Measurements from ENCODE around the gene OXNAD1. TPM values are rescaled to one million over a fixed set of nuclear protein-coding genes. Genes with fewer than 3 reads are reported as not detected.

The OXNAD1 gene
- total RNA-seq, 1 experiment from 2014 or later: 6.6 TPM

- H3K4me1 ChIP-seq (ENCODE audit: control insufficient read depth, insufficient read depth, low read length): no peaks in the 10 kb centered on the region
- no peak overlapping the region for H3K4me3 ChIP-seq (ENCODE audit: low read depth in 2 of 2, low read length in 2 of 2)
- TF ChIP-seq SIN3A (IDR thresholded peaks at IDR 0.05; ENCODE audit: borderline replicate concordance, insufficient read depth, low read depth, low read length) (no peak), CTCF (IDR thresholded peaks at IDR 0.05) (no peak), POLR2AphosphoS5 (IDR thresholded peaks at IDR 0.05; ENCODE audit: low read depth, low read length) (no peak), REST (IDR thresholded peaks at IDR 0.05; ENCODE audit: insufficient read depth in 1 of 2, low read depth in 2 of 2, low read length in 1 of 2) (no peak), TCF7L2 (IDR thresholded peaks at IDR 0.05; ENCODE audit: low read depth, low read length) (no peak)
- H3K27me3 ChIP-seq (ENCODE audit: control insufficient read depth, insufficient read depth, low read length): no peaks in the 10 kb centered on the region
- no TSS peak for BruUV-seq (replicated peaks)
- in situ Hi-C loops (cut with HindIII; ENCODE audit: low pct_unique_long_range_greater_than_20kb, low sequenced_read_pairs) (no loop called here), intact Hi-C loops (cut with micrococcal nuclease; ENCODE audit: unreplicated experiment) (loop anchor here (1.0 to 10.0 kb wide), 3 partner anchors 65 to 435 kb away; no protein-coding TSS in a partner anchor)
- ATAC-seq (no peak), DNase-seq (ENCODE audit: low read depth, low spot score) (no peak)
- no peaks in the 10 kb centered on the region for H3K9me3 ChIP-seq (ENCODE audit: control insufficient read depth, insufficient read depth, low read depth, low read length)
- CTCF ChIA-PET: no interaction called here
- no peak overlapping the region for H3K27ac ChIP-seq (ENCODE audit: low read length)
- H3K36me3 ChIP-seq (ENCODE audit: control insufficient read depth, insufficient read depth, low read length): no peaks in the 10 kb centered on the region
- POLR2A ChIA-PET: no interaction called here
Observed at GRCh38 chr3:16249886-16250285, 15.1 kb upstream of the OXNAD1 start.

- Histone ChIP-seq H3K4me3 (ENCODE audit: low read depth in 2 of 2, low read length in 2 of 2) (no peak overlapping the region), H3K9me3 (ENCODE audit: control insufficient read depth, insufficient read depth, low read depth, low read length) (no peaks in the 10 kb centered on the region), H3K4me1 (ENCODE audit: control insufficient read depth, insufficient read depth, low read length) (no peaks in the 10 kb centered on the region), H3K36me3 (ENCODE audit: control insufficient read depth, insufficient read depth, low read length) (no peaks in the 10 kb centered on the region), H3K27ac (ENCODE audit: low read length) (no peak overlapping the region), H3K27me3 (ENCODE audit: control insufficient read depth, insufficient read depth, low read length) (no peaks in the 10 kb centered on the region)
- in situ Hi-C loops (cut with HindIII; ENCODE audit: low pct_unique_long_range_greater_than_20kb, low sequenced_read_pairs): no loop called here
- CTCF ChIA-PET: interaction anchor here (0.7 kb wide), 1 partner anchor 7 kb away, joined by 6 read pairs; no protein-coding TSS in a partner anchor
- BruUV-seq (replicated peaks): no TSS peak
- POLR2A ChIA-PET: no interaction called here
- intact Hi-C loops (cut with micrococcal nuclease; ENCODE audit: unreplicated experiment): no loop called here
- no peak for ATAC-seq
- no peak for DNase-seq (ENCODE audit: low read depth, low spot score)
- TF ChIP-seq SIN3A (IDR thresholded peaks at IDR 0.05; ENCODE audit: borderline replicate concordance, insufficient read depth, low read depth, low read length): no peak
- TF ChIP-seq CTCF (IDR thresholded peaks at IDR 0.05): no peak
- TF ChIP-seq REST (IDR thresholded peaks at IDR 0.05; ENCODE audit: insufficient read depth in 1 of 2, low read depth in 2 of 2, low read length in 1 of 2): no peak
- no peak for TF ChIP-seq TCF7L2 (IDR thresholded peaks at IDR 0.05; ENCODE audit: low read depth, low read length)
- TF ChIP-seq POLR2AphosphoS5 (IDR thresholded peaks at IDR 0.05; ENCODE audit: low read depth, low read length): no peak
Observed at GRCh38 chr3:16251316-16252085, 13.5 kb upstream of the OXNAD1 start.
